ENCODE data around the gene SH2B2.
"Not testable (repeated sequence)": the region's sequence is repeated elsewhere in the genome, so short reads cannot be mapped to it uniquely, and the experiment has no call there.

Gene SH2B2

GRCh38 chr7:102356344-102356743 lies 69.7 kb downstream of the SH2B2 start, which contains the start of gene SPDYE6:
Gene SPDYE6, minus strand, starts transcription at chr7:102356444. Its CDS starts 421 bp downstream, at chr7:102356023.
- not testable (repeated sequence) for H3K4me3 ChIP-seq (ENCODE audit: low read depth, low read length); H3K79me2 ChIP-seq (ENCODE audit: control insufficient read depth, insufficient read depth, low read length, unreplicated experiment); H3K27me3 ChIP-seq (ENCODE audit: insufficient read depth, low read length); H2AFZ ChIP-seq (ENCODE audit: low read length, unreplicated experiment); H3K27ac ChIP-seq (ENCODE audit: low read depth, low read length); H3K36me3 ChIP-seq (ENCODE audit: insufficient read depth, low read length); H3K4me1 ChIP-seq (ENCODE audit: control insufficient read depth, insufficient read depth, low read length, unreplicated experiment)

GRCh38 chr7:102363549-102364393 lies 77.1 kb downstream of the SH2B2 start:
- Histone ChIP-seq H3K27ac (ENCODE audit: low read depth, low read length) (peak overlapping the region; percentile 80), H3K79me2 (ENCODE audit: control insufficient read depth, insufficient read depth, low read length, unreplicated experiment) (peaks cover 11% of the 10 kb centered on the region), H2AFZ (ENCODE audit: low read length, unreplicated experiment) (peak overlapping the region; percentile 68), H3K4me3 (ENCODE audit: low read depth, low read length) (peak overlapping the region; percentile 93)
- H3K27me3 ChIP-seq (ENCODE audit: insufficient read depth, low read length); H3K36me3 ChIP-seq (ENCODE audit: insufficient read depth, low read length); H3K4me1 ChIP-seq (ENCODE audit: control insufficient read depth, insufficient read depth, low read length, unreplicated experiment): not testable (repeated sequence)

GRCh38 chr7:102364394-102364886 lies 77.8 kb downstream of the SH2B2 start:
- Histone ChIP-seq H3K4me3 (ENCODE audit: low read depth, low read length) (peak overlapping the region; percentile 93), H3K27ac (ENCODE audit: low read depth, low read length) (peak overlapping the region; percentile 80; the same call in 1 of the 2 replicates), H3K79me2 (ENCODE audit: control insufficient read depth, insufficient read depth, low read length, unreplicated experiment) (peaks cover 11% of the 10 kb centered on the region)
- not testable (repeated sequence) for H3K27me3 ChIP-seq (ENCODE audit: insufficient read depth, low read length); H3K4me1 ChIP-seq (ENCODE audit: control insufficient read depth, insufficient read depth, low read length, unreplicated experiment); H3K36me3 ChIP-seq (ENCODE audit: insufficient read depth, low read length); H2AFZ ChIP-seq (ENCODE audit: low read length, unreplicated experiment)

- H3K27ac ChIP-seq (ENCODE audit: low read depth, low read length); H3K27me3 ChIP-seq (ENCODE audit: insufficient read depth, low read length); H2AFZ ChIP-seq (ENCODE audit: low read length, unreplicated experiment); H3K4me1 ChIP-seq (ENCODE audit: control insufficient read depth, insufficient read depth, low read length, unreplicated experiment); H3K4me3 ChIP-seq (ENCODE audit: low read depth, low read length); H3K36me3 ChIP-seq (ENCODE audit: insufficient read depth, low read length): not testable (repeated sequence)
- peaks cover 11% of the 10 kb centered on the region for H3K79me2 ChIP-seq (ENCODE audit: control insufficient read depth, insufficient read depth, low read length, unreplicated experiment)
Observed at GRCh38 chr7:102365390-102365789, 78.7 kb downstream of the SH2B2 start.

- H3K79me2 ChIP-seq (ENCODE audit: control insufficient read depth, insufficient read depth, low read length, unreplicated experiment): peaks cover 13% of the 10 kb centered on the region
- not testable (repeated sequence) for H3K27me3 ChIP-seq (ENCODE audit: insufficient read depth, low read length); H3K4me3 ChIP-seq (ENCODE audit: low read depth, low read length); H3K27ac ChIP-seq (ENCODE audit: low read depth, low read length); H3K36me3 ChIP-seq (ENCODE audit: insufficient read depth, low read length); H2AFZ ChIP-seq (ENCODE audit: low read length, unreplicated experiment); H3K4me1 ChIP-seq (ENCODE audit: control insufficient read depth, insufficient read depth, low read length, unreplicated experiment)
Observed at GRCh38 chr7:102370038-102370437, 83.4 kb downstream of the SH2B2 start.

Data from ACC112 (cell line).